NCI-H2081 treated with DMSO at 0.1 percent for 48 hours (cell line): ENCODE data around the gene AMPD2.
A peak's percentile ranks its signal among the peaks of the same experiment; 100 is the strongest.

Experiments
- DNase-seq: peaks from one replicate; lab custom pipeline; 2025; lab: John Stamatoyannopoulos, UW

The AMPD2 gene

DNA sequence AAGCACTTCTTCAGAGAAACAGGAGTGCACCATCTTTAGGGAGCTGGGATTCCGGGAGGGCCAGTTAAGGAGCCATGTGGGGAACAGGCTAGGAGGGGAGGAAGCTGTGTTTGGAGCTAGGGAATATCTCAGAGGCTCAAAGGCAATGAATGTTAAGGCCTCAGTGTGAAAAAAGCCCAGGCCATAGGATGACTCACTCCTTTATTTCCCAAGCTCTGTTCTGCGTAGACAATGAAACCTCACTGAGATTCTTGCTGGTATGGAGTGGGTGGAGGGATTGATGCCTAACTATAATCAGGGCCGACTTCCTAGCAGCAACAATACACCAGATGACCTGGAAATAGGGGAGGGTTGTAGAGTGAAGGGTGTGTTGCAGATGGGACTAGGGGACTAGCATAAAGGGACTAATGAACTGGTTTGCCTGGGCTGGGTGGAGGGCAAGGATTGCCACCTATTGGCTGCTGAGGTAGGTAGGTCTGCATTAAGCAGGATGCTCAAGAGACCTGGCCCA lies 2.3 kb upstream of the AMPD2 start:
- no peak for DNase-seq

DNA sequence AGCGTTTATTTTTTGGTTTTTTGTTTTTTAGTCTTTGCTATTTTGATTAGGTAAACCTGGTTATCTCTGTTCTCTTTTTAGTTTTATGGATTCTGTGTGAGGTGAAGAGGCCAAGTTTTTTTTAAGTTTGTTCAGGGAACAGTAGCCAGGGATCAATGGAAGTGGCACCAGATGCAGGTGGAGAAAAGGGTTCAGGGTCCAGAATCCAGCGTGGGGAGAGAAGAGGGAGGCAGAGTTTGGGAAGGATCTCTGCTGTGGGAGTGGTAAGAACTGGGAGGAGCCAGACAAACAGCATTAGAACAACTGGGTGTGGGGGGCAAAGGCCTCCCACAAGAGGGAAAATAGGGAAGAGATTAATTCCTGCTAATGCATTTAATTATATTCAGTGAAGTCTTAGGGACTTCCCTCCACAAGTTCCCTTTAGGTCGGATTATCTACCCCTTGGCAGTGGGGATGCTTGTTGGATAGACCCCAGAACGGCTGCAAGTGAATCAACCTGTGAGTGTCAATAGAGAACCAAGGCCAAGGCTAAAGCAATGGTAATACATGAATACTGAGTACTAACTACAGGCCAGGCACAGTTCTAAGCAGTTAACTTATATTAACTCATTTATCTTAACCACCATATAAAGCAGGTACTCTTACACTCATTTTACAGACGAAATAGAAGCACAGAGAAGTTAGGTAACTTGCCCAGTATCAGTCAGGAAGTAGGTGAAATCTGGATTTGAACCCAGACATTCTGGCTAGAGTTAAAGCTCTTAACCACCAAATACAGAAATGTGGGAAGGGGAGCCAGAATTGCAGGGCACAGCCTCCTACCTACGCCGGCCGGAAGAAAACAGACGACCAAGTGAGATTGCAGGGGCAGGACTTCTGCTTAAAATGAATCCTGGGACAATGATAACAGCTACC lies 719 bp upstream of the AMPD2 start:
- DNase-seq: no peak

DNA sequence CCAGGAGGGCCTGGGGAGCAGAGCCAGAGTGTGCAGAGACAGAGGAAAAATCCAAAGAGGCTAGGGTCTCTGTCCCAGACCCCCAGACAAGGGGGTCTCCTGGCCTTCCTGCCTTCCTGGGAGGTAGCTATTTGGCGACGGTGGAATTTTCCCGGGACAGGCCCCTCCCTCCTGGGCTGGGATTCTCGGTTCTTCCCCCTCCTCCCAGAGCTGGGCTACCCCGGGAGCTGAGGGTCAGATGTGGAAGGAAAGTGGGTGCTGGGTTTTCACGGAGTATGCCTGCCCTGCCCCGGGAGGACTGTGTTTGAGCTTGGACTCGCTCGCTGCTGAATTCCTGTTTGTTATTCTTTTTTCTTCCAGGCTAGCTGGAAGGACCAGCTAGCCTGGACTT lies 759 bp downstream of the AMPD2 start:
- DNase-seq: no peak

DNA sequence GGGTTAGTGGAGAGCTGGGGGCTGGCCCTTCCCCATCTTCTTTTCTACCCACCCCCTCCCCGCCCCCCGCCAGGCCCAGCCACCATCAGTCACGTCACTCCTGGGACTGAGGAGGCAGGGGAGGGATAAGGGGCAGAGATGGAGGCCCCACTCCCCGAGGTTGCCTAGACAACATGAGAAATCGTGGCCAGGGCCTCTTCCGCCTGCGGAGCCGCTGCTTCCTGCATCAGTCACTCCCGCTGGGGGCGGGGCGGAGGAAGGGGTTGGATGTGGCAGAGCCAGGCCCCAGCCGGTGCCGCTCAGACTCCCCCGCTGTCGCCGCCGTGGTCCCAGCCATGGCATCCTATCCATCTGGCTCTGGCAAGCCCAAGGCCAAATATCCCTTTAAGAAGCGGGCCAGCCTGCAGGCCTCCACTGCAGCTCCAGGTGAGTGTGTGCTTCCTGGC lies 1.2 kb downstream of the AMPD2 start:
- peak; percentile 30 for DNase-seq

DNA sequence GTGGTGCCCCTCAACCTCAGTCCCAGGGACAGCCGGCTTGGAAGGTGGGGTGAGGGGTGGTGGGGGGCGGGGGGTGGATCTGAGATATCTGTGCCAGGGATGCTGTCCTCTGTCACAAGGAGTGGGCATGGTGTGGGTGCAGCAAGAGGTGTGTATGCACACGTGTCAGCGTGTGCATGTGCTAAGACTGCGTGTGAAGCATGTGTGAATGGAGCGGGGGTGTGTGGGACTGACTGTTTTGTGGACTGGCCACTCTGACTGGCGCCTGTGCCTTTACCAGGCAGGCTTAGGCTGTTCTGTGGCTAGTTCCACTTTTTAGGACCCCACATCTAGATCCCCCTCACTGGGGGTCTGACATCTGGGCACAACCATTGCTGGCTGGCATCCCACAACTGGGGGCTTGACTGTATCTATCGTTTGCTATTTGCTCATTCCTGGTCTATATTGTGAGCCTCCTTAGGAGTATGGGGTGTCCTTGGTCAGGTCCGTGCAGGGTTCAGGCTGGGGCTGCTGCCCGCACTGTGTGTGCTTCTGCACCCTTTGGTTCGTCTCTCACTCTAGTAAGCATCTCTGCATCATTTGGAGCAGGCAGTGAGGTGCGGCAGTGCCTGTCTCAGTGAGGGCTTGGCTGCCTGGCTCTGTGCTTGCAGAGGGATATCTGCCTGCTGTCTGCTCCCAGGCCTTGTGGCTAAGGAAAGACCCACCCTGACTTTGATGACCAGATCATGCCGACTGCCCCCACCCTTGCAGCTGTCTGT lies 1.9 kb downstream of the AMPD2 start:
- no peak for DNase-seq

- no peak for DNase-seq
Measured at GRCh38 chr1:109622137-109622892, 2.7 kb downstream of the AMPD2 start.

DNA sequence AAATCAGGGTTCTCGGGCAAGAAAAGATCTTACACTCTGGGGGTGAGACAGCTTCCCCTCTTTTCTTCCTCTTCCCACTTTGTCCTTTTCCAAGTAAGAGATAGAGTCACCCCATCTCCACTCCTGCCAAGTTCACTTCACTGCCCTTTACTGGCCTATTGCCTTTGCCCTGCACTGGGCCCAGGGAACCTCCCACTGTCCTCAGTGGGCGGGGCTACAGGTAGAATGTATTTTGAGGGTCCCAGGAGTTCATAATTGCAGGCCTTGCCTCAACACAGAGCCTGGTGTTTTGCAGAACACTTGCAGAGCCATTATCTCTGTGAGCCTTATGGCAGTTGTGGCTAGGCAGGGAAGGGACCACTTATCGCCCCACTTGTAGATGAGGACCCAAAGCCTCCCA lies 3.3 kb downstream of the AMPD2 start:
- DNase-seq: no peak

DNA sequence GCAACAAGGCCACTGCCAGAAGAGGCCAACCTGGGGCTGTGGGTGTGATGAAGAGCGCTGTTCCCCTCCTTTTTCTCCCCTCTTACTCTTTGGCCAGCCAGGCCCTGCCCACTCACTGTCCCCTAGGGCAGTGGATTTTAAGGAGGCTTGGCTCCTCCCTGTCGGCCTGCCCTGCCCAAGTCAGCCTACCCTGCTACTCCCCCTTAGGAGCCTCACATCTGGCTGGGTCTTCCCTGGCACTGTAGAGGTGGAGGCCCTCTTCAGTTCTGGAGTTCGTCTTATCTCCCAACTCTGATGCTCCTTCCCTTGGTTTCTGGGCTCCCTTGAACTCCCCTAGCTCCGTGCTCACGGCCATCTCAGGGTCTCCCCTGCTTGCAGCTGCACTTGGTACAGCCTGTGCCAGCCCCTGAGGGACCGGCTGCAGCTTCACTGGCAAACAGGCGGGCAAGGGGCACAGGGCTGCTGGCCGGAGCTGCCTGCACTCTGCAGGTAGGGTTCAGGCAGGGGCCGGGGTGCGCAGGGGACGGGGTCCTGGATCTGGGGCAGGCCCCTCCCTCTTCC lies 4.0 kb downstream of the AMPD2 start:
- no peak for DNase-seq

DNA sequence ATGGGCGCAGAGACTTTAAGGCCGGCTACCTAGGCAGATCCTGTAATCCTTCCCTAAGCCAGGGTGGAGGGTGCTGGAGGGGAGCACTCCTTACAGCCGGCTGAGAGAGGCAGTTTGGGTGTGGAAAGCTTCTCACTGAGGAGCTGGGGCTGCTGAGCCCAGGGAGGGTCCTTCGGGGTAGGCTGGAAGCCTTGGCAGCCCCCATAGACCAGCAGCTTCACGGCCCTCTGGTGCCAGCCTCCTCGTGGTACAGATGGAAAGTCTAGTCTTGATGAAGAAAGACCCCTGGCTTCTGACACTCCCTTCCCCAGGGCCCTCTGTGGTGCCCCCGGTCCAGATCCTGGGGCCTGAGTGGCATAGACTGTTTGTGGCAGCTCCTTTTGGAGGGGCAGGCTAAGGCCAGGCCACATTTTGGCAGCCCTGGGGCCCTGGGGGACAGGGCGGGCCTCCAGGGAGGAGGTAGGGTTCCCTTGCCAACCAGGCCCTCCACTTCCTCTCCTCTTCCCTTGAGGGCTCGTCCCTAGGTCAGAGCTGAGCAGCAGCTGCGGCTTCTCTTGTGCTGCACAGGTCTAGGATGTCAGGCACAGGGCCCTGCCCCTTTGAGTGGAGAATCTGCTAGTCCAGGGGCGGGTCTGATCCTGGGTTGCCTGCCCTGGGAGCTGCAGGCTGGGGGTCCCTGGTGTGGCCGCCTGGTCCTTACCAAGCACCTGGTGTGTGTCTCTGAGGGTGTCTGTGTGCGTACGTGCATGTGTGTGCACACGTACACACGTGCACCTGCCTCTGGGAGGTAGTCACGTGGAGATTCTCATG lies 4.8 kb downstream of the AMPD2 start:
- DNase-seq: no peak

DNA sequence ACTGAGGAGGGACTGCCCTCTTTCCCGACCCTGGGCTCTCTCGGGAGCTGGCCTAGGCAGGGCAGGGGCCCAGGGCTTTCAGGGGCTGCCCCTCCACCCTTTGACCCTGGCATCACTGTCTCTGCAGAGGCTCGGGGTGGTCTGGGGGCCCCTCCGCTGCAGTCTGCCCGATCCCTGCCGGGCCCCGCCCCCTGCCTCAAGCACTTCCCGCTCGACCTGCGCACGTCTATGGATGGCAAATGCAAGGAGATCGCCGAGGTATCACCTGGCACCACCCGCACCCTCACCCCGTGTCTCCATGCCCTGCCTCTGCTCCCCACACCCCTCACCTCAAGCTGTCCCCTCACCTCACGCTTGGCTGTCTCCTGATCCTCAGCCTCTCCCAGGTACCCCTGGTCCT lies 5.5 kb downstream of the AMPD2 start:
- no peak for DNase-seq

DNA sequence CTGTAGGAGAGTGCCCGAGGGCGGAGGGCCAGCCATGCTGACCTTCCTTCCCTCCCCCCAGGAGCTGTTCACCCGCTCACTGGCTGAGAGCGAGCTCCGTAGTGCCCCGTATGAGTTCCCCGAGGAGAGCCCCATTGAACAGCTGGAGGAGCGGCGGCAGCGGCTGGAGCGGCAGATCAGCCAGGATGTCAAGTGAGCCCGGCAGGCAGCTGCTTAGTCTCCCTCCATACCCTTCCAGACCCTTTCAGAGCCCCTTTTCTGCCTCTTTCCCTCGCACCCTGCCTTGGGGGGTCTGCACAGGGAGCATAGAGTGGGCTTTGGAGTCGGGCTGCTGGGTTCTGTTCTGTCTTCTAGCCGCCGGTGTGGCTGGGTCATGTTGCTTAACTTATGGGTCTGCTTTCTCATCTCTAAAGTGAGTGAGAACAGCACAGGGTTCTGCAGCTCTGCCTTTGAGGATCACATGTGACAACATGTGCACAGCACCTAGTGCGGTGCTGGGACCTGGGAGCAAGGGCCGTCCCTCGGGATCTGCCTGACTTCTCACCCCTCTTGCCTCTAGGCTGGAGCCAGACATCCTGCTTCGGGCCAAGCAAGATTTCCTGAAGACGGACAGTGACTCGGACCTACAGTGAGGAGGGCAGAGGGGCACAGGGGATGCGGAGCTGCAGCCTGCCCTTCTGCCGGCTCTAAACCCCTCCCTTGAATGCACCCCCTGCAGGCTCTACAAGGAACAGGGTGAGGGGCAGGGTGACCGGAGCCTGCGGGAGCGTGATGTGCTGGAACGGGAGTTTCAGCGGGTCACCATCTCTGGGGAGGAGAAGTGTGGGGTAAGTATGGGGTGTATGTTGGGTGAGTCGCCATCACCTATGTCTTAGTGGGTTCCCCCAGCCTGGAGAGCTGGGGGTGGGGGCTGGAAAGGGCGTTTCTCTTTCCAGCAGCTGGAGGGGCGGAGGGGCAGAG lies 6.2 kb downstream of the AMPD2 start:
- DNase-seq: no peak

DNA sequence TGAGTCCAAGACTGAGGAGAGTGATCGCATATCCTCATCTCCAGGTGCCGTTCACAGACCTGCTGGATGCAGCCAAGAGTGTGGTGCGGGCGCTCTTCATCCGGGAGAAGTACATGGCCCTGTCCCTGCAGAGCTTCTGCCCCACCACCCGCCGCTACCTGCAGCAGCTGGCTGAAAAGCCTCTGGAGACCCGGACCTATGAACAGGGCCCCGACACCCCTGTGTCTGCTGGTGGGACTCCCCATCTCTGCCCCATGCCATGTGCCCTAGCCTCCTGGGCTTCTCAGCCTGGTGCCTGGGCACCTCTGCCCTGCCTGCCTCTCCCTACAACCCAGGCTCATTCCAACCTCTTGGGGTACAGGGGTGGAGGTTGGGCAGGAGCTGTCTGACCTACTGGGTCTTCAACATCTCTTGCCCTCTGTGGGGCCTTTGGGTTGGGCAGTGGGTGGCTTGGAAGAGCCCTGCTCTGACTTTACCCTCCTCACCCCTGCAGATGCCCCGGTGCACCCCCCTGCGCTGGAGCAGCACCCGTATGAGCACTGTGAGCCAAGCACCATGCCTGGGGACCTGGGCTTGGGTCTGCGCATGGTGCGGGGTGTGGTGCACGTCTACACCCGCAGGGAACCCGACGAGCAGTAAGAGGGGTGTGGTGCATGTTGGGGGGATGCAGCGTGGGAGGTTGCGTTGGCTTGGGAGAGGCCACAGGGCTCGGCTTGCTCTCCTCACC lies 7.2 kb downstream of the AMPD2 start:
- no peak for DNase-seq

GRCh38 chr1:109627692-109628399 lies 8.2 kb downstream of the AMPD2 start:
- no peak for DNase-seq

DNA sequence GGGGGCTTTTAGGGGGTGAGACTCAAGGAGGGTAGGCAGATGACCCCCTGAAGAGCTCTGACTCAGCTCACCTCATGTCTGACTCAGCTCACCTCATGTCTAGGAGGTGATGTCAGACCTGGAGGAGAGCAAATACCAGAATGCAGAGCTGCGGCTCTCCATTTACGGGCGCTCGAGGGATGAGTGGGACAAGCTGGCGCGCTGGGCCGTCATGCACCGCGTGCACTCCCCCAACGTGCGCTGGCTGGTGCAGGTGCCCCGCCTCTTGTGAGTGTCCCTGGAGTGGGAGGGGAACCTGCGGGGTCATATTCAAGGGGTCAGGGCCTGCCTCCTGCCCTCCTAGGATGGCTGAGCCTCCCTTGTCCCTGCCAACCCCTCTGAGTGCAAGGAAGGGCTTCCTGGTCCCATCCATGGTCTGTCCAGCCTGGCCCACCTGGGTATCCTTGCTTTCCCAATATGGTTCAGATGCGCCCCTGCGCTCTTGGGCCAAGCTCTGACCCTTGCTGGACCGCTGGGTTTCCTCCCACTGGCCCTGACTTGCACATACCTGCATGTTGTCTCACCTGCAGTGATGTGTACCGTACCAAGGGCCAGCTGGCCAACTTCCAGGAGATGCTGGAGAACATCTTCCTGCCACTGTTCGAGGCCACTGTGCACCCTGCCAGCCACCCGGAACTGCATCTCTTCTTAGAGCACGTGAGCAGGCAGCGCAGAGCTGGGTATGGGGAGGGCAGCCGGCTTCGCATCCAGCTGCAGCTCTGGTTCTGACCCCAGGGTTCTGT lies 9.1 kb downstream of the AMPD2 start:
- DNase-seq: no peak

GRCh38 chr1:109629372-109630030 lies 9.9 kb downstream of the AMPD2 start:
- no peak for DNase-seq

GRCh38 chr1:109630081-109630897 lies 10.7 kb downstream of the AMPD2 start:
- no peak for DNase-seq
